GM12891 (cell line): ENCODE results near the gene FOXI1.

Experiments
- PAX5 ChIP-seq: IDR thresholded peaks from 2 replicates; pipeline ENCODE4 v1.6.1; 2011; ENCODE audit warnings: low read length, moderate library complexity, mild to moderate bottlenecking; ENCODE audit not compliant: insufficient read depth, severe bottlenecking
- POLR2A ChIP-seq: IDR thresholded peaks from 2 replicates; pipeline ENCODE4 v1.6.1; 2011; ENCODE audit warnings: low read depth, low read length, control low read depth
- POLR2AphosphoS5 ChIP-seq: IDR thresholded peaks from 2 replicates; pipeline ENCODE4 v1.6.1; 2011; ENCODE audit warnings: low read depth, low read length, control low read depth
- POU2F2 ChIP-seq: IDR thresholded peaks from 2 replicates; pipeline ENCODE4 v1.6.1; 2011; ENCODE audit warnings: low read depth, mild to moderate bottlenecking, control low read depth, low read length, moderate library complexity
- SPI1 ChIP-seq: IDR thresholded peaks from 2 replicates; pipeline ENCODE4 v1.6.1; 2011; ENCODE audit warnings: low read depth, low read length, control low read depth
- TAF1 ChIP-seq: IDR thresholded peaks from 2 replicates; pipeline ENCODE4 v1.6.1; 2011; ENCODE audit warnings: low read depth, low read length, control low read depth

DNA sequence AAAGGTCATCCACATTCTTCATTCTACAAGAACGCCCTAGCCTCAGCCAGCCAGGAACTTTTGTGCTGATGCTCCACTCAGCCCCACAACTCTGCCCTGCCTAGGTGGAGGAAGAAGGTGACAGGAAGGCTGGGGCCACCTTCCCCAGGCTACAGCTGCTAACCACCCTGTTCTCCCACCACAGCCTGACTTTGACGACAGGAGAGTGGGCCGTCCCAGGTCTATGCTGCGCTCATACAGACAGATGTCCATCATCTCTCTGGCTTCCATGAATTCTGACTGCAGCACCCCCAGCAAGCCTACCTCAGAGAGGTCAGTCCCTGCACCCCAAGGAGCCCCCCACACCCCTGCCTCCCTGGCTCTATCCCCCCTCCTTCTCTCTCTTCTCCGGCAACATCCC is 28.2 kb upstream of the FOXI1 start:
- TF ChIP-seq POLR2AphosphoS5 (no peak), POLR2A (no peak), POU2F2 (no peak), TAF1 (no peak), SPI1 (no peak), PAX5 (no peak)
